HG03066 (cell line): ENCODE measurements around the gene REXO1.

Experiments
- ATAC-seq: cut with Tn5 transposase; IDR thresholded peaks from one replicate; pipeline ENCODE4 v1.9.1; 2021; ENCODE audit warnings: low read depth; ENCODE audit not compliant: unreplicated experiment

Gene REXO1

DNA sequence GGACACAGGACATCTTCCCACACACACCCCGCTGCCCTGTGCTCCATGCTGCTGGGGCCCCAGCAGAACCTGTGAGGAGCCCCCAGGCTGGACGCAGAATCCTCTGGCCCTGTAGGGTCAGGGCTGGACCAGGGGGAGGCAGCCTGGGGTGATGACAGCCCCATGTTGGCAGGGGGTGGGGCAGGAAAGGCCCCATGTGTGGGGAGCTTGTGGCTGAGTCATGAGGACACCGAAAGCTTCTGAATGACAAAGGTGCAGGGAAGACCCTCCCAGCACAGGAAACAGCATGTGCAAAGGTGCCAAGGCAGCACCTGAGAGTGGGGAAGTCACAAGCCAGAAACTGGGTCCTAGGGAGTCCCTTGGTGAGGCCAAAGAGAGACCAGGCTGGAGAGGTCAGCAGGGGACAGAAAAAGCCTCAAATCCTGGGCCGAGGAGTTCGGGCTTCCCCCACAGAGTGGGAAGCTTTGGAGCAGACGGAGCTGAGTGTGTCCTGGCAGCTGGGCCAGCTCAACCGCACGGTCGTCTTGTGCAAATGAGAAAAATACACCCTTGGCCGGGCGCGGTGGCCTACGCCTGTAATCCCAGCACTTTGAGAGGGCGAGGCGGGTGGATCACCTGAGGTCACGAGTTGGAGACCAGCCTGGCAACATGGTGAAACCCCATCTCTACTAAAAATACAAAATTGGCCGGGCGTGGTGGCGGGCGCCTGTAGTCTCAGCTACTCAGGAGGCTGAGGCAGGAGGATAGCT lies 53.7 kb downstream of the REXO1 start:
- ATAC-seq: no peak

DNA sequence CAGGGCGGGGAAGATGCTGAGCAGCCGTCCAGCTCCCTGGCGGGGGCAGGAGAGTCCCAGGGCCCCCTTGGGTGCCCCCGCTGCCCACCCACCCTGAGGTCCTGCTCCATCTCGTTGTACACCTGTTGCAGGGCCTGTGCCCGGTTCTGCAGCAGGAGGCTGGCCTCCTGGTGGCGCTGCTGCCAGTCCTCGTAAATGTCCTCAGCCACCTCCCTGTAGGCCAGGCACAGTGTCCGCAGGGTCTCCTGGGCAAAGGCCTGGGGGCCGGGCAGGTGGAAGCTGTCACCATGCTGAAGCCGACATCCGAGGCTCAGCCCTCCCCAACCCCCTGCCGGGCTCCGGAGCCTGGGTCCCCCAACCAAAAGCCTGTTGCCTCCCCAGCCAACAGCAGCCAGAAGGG lies 56.4 kb downstream of the REXO1 start:
- no peak for ATAC-seq

DNA sequence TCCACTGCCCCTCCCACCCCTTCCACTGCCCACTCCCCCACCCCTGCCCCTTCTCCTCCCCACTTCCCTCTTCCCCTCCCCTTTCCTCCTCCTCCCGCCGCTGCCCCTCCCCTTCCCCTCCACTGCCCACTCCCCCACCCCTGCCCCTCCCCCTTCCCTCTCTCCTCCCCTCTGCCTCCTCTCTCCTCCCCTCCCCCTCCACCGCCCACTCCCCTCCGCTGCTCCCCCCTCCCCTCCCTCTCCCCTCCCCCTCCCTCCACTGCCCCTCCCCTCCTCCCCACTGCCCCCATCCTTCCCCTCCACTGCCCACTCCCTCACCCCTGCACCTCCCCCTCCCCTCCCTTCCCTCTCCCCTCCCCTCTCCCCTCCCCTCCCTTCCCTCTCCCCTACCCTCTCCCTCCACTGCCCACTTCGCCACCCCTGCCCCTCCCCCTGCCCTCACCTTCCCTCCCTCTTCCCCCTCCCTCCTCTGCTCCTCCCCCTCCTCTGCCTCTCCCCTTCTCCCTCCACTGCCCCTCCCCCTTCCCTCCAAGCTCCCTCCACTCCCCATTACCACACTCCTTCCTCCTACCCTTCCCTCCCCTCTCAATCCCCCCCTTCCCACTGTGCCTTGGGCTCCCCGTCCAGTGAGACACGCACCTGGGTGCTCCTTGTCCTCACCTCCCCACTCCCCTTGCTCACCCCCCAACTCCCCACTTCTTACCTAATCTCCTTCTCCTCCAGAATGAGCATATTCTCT lies 58.1 kb downstream of the REXO1 start:
- no peak for ATAC-seq

DNA sequence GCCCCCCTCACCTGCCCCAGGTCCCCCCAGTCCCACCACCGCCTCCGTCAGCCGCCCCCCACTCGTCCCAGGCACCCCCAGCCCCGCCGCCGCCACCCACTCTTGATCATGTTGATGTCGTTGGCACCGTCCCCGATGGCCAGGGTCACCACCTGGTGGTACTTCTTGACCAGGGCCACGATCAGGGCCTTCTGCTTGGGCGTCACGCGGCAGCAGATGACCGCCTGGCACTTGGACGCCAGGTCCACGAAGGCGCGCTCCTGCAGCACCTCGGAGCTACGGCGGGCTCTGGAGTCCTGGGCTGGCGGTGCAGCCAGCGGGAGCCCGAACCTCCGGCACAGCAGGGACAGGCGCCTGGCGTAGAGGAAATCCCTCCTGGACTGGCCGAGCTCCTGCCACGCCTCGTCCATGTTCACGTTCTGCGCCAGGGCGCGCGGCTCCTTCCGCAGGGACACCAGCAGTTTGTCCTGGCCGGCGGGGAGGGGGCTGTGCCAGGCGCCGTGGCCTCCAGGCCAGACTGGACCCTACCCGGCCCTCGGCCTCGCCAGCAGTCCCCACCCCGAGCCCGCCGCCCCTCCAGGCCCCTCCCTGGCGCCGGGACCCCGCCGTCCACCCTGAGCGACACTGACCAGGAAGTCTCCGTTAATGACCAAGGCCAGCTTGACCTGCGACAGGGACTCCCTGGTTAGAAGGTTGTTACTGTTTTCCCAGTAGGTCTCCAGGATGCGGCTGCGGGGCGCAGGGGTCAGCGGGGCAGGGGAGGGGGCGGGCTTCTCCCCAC lies 58.8 kb downstream of the REXO1 start:
- no peak for ATAC-seq

DNA sequence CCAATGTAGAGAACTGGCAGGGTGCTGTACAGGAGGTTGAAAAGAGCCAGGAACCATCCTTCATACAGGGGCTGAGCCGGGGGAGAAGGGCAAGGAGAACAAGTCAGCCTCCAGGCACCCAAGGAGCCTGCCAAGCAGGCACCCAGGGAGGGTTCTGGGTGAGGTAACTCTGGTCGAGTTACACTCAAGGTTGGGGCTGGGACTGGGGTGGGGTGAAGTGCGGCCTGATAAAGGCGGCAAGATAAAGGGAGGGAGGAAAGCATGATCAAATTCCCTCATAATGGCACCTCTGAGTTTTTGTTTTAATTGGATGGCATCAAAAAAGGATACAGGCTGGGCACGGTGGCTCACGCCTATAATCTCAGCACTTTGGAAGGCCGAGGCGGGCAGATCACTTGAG lies 61.2 kb downstream of the REXO1 start:
- no peak for ATAC-seq

DNA sequence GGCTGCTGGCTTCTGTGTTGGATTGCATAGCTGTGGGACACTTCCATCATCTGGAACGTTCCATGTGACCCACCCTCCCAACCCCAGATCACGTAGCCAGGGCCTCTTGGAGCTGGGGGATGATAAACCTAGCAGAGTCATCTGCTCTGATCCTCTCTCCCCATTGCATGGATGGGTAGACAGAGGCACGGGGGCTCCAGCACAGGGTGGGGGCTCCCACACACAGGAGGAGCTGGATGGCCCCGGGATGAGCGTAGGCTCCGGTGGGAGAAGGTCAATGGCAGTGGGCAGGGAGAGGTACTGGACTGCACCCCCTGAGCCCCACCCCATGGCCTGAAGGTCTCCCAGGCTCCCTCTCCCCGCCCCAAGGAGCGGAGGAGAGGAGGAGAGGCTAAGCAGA lies 61.6 kb downstream of the REXO1 start:
- ATAC-seq: no peak

DNA sequence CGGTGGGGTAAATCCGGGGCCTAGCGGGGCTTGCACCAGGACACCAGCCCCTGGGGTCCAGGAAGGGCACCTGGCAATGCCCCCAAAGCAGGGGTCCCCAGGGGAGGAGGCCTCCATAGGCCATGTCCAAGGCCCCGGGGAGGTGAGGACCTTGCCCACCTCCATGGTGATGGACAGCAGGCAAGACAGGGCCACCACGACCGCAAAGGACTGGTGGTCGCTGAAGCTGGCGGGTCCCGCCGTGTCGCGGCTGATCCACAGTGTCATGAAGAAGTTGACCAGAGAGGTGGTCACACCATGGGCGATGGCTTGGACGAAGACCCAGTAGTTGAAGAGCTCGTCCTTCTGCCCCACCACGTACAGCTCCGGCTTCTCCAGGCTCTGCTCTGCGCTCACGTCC lies 63.0 kb downstream of the REXO1 start:
- ATAC-seq: no peak

DNA sequence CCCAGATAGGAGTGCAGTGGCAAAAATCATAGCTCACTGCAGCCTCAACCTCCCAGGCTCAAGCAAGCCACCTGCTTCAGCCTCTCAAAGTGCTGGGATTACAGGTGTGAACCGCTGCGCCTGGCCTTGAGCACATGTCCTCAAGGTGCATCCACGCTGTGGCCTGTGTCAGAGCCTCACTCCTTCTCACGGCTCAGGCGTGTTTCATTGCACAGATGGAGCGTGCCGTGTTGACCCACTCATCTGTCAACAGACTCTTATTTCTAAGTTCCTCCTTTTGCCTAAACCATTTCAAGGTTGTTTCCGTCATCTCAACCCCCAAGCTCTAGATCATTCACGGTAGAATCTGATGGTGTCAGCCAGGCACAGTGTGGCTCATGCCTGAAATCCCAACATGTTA lies 64.4 kb downstream of the REXO1 start:
- ATAC-seq: no peak

DNA sequence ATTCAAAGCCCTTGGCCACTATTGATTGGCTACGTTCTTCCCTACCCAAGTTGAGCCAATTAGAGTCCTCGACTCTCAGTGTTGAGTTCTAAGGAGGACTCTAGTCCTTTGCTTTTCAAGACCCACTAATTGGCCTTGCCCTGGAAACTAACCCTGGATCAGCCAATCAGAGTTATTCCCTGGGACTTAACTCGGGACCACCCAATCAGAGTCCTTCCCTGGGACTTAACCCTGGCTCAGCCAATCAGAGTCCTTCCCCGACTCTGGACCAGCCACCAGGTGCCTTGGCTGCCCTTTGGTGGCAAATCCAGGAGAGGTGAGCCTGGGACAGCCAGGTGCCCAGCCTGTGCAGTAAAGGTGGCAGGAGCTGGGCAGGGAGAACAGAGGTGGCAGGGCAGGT lies 64.9 kb downstream of the REXO1 start:
- ATAC-seq: no peak

DNA sequence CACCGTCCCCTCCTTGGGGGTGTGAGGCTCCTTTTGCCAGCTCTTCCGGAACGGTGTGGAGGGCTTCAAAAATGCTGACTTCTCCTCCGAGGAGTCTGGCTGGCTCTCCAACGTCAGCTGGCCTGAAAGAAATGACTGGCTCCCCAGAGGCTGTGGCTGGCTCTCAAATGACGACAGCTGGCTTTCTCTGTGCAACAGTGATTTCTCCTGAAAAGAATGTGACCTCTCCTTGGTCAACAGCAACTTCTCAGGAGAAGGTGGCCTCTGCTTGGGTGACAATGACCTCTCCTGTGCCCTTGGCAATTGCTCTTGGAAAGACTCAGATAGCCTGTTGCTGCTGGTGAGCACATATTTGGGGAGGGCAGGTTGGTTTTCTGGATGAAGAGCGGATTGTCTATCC lies 65.8 kb downstream of the REXO1 start:
- no peak for ATAC-seq

DNA sequence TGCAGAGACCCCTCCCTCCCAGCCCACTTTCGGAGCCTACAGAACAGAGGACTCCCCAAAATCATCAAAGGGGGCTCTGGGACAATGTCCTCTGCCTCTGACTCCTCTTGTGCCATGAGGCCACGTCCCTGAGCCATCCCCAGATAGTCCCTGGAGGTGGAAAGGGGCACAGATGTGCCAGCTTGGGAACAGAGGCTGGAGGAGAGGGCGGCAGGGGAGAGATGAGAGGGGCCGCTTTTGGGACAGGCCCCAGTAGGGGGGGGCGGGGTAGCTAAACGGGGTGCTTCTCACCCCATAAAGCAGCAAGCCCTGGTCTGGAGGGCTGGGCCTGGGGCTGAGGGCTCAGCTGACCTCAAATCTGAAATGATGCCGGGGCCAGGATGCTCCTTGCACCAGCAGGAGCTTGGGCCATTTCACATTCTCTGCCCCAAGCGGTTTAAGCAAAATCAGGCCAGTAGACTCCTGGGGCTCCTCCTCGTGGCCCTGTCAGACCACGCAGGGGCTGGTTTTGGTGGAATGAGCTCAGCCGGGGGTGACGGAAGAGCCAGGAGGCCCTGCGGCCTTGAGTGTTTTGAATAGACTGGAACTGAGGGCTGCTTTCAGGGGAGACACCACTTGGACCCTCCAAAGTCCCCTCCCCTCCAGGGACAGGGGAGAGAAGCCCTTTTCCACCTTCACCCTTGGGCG lies 67.9 kb downstream of the REXO1 start:
- no peak for ATAC-seq

DNA sequence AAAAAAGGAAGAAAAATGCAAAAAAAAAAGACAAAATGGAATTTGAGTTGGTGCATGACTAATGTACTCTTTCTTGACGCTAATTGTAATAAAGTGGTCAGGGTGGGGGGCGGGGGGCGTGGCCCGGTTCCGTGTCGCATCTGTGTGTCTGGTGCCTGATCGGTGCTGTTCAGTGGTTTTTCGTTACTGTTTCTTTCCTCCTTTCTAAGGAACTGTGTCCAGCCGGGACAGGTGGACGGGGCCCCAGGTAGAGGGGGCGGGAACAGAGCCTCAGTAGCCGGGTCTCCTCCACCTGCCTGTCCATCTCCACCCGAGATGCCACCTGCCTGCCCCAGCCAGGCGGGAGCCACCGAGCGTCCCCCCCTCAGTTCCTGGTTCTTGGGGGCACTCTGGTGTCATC lies 68.7 kb downstream of the REXO1 start:
- no peak for ATAC-seq

DNA sequence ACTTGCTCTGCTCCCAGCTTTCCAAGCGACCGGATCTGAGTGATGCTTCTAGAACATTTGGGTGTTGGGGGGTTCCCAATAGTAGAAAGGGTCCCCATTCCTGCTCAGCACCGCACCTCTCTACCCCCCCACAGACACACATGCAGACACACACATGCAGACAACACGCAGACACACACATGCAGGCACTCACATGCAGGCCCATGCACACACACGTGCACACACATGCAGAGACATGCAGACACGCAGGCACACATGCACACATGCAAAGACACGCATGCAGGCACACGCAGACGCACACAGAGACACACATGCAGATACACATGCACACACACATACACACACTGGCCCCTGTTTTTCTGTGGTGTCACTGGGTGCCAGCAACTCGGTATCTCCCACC lies 71.1 kb downstream of the REXO1 start:
- no peak for ATAC-seq

DNA sequence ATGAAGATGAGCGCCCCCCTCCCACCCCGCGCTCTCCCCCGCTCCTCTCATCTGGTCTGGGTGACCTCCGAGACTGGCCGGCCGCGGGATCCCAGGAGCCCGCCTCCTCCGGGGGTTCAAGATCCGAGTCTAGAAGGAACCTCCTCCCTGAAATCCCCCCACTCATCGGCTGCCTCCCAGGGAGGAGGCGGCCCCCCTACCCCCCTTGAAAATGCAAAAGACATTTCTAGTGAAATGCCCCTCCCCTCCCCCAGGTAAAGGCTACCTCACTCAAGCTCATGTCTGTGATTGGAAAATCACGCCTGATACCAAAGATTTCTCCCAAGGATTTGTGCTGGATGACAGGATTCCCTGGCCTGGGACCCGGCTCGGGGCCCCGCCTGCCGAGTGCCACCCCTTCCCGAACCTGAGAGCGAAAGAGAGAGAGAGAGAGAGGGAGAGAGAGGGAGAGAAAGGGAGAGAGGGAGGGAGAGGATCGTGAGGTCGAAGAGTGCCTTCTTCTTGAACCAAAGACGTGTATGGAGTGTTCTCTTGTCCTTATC lies 71.6 kb downstream of the REXO1 start:
- ATAC-seq: no peak

DNA sequence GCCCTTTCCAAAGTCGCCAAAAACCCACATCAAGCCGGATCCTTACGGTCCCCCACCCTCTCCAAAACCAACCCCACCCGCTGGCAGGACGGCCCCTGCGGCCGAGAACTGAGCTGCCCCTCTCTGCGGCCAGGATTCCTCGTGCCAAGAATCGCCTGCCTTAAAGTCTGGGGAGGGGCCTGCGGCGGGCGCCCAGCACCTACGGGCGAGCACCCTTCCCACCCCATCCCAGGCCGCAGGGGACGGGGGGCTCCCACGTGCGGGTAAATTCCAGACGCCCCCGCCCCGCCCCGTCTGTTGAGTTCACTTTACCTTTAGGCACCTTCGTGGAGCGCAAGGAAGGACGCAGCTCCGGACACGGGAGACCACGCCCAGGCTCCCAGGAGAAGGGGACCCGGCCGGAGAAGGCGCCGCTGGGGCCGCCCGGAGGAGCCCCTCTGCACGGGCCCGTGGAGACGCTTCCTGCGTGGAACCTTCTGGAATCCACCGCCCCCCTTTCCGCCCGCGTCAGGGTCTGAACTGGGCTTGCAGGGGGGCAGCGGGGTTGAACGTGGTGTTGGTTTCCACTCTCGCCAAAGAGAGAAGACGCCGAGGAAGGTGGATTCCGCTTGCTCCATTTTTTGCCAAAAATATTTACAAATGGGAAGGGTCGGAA lies 72.2 kb downstream of the REXO1 start:
- no peak for ATAC-seq

DNA sequence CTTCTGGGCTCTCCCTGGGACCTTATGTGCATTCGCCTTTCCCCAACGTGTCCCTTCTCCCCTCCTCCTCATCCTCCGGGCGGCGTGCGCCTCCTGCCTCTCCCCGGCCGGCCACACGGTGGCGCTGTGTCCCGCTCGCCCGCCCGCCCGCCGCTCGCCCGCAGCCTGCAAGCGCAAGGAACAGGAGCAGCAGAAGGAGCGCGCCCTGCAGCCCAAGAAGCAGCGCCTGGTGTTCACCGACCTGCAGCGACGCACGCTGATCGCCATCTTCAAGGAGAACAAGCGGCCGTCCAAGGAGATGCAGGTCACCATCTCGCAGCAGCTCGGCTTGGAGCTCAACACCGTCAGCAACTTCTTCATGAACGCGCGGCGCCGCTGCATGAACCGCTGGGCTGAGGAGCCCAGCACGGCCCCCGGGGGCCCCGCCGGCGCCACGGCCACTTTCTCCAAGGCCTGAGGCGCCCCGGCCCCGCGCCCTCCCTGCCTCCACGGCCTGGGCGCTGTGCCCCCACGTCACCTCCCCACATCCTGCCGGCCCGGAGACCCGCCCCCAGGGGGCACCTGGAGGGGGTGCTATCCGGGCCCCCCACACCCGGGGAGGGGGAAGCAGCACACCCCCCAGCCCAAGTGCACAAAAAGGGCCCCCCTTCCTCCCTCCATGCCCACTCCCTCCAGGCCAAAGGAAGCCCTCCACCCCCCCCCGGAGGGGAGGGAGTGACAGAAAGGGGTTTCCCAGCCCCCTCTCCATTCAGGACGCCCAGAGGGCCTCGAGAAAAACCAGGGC lies 73.1 kb downstream of the REXO1 start:
- no peak for ATAC-seq

DNA sequence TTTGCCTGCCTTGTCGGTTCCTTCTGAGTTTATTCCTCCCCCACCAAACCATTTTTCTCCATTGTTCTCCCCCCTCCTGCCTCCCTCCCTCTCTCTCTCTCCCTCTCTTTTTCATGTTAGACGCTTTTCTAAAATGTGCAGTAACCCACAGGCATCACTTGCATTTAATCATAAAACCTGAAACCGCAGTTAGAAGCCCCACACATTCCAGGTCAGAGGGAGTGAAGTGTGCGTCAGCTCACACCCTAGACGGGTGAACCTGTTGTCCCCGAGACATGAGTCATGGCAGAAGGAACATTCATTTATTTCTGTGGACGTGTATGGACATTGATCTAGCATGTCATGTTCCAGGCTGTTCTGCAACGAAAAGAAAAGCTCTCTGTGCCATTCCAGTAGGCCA lies 75.1 kb downstream of the REXO1 start:
- no peak for ATAC-seq

DNA sequence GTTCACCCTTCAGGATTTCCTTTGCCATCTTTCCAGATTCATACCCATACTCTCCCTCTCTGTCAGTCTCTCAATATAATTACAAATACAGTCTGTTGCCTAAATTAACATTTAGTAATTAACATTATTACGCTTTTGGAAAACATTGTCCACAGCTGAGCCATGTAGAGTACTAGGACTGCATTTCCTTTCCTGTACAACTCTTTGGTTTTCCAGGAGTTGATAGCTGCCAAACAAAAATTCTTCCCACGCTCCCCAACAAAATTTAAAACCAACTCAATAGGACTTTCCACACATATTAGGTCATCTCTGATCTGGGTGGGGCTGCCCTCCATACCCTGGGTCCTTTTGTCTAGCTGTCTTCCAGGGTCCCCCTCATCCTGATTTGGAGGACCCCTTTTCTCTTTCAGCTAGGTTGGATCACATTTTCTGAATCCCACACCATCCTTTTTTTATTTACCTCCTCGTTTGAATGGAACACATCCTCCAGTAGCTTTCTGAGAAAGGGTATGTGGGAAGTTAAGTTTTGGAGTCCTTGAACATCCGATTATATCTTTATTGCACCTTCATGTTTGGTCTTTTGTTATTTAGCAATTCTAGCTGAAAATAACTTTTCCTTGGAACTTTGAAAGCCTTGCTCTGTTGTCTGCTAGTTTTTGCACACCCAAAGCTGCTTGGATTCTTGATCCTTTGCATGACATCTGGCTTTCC lies 77.3 kb downstream of the REXO1 start:
- no peak for ATAC-seq

DNA sequence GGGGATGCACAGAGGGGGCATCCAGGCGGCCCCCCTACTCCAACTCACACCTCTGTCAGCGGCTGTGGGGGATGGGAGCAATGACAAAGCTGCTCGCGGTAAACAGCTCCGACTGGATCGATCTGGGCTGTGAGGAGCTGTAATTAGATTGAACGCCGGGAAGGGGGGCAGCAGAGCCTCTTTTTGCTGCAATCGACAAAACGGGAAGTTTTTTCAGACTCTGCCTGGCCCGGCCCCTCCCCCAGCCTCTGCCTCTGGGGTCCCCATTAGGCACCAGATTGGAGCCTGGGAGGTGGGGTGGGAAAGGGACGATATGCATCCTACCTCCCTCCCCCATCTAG lies 78.7 kb downstream of the REXO1 start:
- ATAC-seq: no peak
